HG03045 (cell line): ENCODE results near the gene KCNN3.

ENCODE experiments used
- ATAC-seq: cut with Tn5 transposase; IDR thresholded peaks from one replicate; pipeline ENCODE4 v1.9.1; 2021; ENCODE audit warnings: mild to moderate bottlenecking, moderate library complexity; ENCODE audit not compliant: unreplicated experiment

Gene KCNN3

DNA sequence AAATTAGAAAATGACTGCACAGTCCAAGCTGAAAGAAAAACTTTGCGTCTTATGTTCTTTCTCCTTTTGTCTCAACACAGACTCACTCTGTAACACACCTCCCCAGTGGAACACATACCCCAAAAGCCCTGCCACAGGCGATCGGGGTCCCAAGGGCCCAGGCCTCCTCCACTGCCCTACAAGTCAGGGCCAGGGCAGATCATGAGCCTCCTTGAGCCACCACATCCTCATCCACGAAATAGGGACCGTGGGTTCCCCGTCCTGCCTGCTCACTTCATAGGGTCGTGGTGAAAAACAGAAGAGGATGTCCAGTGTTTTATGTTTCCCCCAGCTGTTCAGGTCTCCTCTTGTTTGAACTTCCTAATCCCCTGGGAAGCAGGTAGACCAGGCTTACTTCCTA, 116.7 kb downstream of the KCNN3 start:
- ATAC-seq: no peak

DNA sequence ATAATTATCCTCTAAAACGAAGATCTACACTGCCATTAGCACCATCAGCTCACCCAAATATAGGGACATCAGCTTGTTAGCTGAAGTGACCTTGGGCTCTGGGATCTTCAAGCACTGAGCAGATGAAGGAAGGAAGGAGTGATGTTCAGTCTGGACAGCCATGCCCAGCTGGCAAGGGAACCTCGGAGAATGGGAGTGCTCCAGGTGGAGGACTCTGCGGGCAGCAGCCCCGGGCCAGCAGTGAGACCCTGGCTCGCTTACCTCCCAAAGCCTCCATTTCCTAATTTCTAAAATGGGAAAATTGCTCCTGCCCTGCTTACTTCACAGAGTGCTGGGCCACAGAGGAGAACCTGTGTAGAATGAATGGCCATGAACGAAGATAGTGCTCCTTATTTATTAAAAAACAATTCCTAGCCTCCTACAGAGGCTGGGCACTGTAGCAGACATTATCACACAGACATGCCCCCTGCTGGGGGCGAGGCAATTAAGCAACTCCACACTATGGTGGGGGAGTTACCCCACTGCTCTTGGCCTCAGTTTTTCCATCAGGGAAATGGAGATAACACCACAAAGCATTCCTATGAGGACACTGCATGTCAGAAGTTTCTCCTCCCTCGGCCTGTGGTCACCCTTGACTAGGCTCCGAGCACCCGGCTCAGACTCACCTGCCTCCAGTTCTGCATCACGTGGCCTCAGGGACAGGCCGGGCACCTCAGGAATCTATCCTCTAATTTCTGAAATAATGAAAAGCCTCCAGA, 117.6 kb downstream of the KCNN3 start:
- no peak for ATAC-seq

DNA sequence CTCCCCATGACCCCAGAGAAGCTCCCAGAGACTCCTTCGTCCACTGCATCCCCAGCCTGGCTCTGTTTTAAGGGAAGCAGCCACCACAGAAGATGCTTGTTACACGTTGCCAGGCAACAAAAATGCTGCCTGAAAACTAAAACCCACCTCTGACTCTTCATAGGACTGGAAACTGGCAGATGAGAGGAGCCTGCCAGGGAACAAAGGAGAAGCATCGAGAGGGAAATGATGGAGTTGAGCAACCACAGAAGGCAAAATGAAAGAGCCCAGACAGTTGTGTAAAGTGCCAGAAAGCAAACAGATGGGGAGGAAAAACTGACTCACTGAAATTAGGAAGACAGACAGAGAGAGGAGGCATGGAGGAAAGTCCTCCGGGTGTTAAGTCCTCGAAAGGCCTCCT, 118.4 kb downstream of the KCNN3 start:
- no peak for ATAC-seq

DNA sequence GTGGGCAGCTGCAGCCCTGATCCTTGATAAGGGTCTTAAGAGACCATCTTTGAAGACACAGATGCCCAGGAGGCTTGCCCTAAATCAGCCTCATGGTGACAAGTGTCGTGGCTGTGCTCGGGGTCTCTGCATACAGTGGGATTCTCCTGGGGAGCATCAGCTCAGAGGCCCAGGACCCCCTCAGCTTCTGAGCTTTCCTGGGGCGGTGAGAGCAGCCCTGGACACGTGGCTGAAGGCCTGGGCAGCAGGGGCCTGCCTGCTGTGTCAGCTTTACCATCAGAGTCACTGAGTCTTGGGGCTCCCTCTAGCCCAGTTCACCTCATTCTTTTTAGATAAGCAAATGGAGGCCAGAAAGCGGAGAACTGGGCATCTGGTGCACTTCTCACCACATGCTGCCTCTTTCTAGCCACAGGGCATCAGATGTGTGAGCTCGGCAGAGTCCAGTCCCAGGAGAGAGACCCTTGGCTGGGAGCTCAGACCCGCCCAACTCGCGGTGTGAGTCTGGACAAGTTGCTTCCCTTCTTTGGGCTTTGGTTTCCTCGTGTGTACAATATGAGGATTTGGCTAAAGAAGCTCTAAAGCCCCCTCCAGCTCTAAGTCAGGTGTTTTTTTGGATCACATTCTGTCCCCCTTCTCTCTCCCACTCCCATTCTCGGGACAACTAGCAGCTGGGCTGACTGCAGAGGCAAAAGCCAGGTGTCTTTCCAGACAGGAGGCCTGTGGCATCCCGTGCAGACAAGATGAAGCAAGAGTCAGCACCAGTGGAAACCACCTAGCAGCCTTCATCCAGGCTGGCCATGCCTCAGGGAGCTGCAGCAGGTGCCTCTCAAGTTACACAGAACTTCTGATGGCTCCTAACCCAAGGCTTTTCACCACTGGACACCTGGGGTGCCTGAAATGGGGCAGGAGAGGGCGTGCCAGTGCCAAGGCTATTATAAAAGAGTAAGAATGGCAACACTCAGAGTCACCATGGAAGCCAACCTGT, 119.1 kb downstream of the KCNN3 start:
- no peak for ATAC-seq

DNA sequence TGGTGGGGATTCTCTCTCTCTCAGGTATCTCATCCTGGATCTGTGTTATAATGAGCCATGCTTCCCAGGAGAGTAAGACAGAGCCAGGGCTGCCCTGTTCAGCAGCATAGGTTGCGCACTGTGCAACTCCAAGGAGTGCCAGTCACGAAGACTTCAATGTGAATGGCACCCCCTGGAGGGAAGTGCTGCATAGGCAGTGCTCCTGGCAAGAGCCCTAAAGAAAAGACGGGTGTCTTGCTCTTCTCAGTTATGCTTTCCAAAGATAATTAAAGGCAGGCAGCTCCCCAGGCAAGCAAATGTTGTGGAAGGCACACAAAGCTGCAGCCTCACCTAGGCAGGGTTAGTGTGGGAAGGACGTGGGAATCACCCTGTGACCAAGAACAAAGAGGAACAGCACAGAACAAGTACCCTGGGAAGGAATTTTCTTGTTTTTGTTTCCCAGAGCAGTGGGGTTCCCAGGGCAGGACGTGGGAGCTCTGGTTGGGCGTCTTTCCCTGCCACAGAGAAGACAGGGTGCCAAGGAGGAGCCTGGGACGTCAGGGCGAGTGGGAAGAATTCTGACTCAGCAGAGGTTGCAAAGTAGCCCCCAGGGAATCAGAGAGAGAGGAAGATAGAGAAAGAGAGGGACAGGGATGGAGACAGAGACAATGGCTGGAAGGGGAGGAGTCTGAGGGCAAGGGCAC, 120.9 kb downstream of the KCNN3 start:
- no peak for ATAC-seq

DNA sequence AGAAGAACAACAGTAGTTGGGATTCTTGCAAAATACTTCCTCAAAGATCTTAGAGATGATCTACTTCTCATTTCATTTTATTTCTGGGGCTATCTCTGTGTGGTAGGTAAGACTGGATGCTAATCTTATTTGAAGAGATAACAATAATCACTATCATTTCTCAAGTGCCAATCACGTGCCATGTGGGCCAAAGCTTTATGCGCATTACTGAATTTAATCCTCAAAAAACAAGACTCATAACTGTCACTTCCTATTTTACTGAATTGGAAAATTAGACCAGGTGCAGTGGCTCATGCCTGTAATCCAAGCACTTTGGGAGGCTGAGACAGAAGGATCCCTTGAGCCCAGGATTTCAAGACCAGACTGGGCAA, 121.7 kb downstream of the KCNN3 start:
- ATAC-seq: no peak

DNA sequence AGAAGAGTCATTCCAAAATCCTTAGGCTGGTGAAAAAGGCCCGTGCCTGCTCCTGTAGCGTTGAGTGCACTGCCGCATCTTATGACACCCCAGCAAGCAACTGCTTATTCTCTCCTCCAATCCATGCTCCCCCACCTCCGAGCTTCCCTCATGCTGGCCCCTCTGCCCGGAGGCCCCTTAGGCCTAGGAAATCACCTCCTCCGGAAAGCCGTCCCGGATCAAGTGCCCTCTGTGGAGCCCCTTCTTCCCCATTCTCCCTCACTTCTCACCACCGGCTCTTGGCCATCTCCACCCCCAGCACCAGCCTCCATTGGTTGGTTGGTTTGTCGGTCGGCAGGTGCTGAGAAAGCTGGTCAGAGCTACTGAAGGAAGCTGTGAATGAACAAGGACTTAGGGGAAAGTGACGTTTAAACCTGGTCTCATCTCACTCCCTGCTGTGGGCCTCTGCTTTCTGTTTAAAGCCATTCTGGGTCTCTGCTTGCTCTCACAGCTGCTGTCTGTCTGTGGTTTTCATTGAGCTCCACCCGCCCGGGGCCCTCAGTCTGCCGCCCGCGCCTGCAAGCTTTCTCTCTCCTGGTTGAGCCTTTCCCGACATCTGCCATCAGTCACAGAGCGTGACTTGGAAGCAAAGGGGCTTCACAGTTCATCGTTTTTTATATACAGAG, 122.2 kb downstream of the KCNN3 start:
- no peak for ATAC-seq

DNA sequence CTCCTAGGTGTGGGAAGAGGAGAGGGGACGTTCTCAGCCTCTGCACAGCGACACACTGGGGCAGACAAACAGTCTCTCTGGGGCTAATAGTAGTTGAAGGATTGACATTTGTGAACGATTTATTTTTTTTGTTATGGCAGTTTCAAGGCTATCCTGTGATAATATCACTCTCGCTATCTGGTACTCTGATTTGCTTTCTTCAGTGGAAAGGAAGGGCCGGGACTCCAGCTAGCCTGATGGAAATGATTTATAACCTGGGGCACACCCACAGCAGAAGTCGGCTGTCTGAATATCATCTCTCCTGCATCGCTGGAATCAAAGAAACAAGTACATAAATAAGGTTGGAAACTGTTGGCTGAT, 122.7 kb downstream of the KCNN3 start:
- ATAC-seq: no peak

DNA sequence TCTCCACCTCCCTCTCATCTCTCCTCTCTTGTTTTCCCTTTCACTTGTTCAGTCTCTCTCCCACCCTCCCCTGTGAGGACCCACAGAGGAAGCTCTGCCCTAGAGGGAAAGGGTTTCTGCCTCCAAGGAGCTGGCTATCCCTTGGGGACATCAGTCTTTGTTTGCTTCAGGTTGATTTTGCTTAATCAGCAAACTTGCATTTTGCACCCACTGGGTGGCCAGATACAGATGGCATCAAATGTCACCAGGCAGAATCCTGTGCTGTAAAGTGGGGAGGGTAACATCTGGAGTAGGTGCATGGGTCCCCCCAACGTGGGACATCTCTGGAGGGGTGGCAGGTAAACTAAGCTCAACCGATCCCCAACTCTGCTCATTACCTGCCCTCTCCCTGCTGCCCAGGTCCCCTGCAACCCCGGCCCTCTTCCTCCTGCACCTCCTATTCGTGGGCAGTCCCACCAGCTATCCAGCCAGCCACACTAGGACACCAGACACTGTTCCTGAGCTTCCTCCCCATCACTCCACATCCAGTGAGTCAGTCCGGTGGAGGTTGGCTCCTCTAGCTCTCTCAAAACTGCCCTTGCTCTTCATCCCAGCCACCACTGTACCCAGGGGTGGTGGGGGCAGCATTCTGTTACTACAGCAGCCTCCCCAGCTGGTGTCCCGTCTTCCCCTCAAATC, 123.3 kb downstream of the KCNN3 start:
- no peak for ATAC-seq

DNA sequence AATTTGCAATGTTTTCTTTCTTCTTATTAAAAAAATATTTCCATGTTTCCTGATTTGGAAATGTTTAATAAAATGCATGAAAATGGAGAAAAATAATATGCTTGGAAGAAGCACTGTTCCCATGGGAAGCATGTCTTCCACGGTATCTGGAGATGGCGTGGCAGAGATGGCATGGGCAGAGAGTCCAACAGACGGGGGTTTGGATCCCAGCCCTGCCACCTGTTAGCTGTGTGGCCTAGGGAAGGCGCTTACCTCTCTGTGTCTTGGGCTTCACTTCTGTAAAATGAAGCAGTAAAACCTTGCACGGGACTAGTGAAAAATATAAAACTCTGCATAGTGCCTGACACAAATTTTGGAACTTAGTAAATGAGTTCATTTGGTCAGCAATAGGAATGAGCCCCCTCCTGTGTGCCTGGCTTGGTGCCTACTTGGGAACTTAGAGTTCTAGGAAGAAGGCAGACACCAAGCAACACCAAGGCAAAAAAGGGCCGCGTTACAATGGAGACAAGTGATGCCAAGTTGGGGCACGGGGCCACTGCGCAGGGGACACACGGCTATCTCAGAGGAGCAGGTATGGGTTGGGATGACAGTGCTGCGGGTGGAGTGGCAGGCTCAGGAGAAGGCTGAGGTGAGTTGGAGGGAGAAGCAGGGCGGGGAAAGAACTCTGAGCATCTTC, 124.2 kb downstream of the KCNN3 start:
- ATAC-seq: no peak

DNA sequence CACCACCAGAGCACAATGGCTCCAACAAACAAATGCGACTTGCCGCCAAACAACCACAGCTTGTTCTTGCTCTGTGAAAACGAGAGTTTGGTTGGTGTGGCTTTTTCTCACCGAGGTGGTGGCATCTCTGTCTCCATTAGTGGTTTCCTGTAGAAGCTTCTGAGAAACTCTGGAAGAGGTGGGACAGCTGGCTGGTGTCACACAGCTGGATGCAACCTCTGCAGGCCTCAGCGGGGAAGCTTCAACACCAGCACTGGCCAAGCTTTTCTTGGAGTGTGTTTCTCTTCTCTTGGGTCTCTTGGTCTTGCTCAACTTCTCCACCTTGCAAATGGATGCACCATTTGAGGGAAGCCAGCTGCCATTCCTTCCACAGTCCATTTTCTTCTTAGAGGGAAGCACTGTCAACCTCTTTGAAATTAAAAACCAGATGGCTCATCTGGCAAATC, 124.8 kb downstream of the KCNN3 start:
- ATAC-seq: no peak

DNA sequence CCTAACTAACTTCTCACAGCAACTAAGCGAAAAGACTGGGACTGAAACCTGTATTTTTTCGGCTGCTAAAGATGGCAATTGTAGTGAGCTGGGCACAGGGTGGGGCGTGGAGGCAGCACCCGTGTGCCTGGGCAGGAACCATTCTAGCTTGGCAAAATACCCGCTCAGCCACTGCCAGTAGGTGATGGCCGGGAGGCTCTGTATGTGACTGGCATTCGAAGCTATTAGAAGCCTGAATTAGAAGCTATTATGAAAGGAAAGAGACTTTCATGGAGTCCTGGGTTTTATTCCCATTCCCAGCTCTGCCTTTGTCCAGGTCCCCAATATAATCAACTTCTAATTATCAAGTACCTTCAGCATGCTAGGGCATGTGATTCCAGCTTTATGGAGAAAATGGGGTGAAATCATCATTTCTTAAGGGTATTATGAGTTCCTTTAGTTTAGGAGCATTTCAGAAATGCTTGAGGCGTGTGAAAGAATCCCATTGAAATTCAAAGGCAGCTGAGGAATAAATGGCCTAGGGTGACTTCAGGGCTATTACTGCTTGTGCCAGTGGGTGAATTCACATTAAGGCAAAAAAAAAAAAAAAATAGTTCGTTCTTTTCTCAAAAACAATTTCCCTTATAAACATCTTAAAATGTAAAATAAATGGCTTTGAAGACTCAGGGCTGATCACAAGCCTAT, 125.6 kb downstream of the KCNN3 start:
- ATAC-seq: no peak

DNA sequence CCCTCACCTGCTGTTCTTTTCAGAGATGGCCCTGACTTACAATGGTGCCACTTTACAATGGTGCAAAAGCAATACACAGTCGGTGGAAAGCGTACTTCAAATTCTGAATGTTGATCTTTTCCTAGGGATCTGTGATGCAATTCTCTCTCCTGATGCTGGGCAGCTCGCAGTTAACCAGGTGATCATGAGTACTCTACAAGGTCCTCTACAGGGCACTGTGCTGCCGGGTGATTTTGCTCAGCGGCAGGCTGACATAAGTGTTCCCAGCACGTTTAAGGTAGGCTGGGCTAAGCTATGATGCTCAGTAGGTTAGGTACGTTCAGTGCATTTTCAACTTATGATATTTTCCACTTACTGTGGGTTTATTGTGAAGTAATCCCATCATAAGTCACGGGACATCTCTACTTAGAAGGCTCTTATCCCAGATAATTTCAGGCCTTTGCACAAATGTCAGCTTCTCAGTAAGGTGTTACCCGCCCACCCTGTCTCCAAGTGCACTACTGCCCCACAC, 126.5 kb downstream of the KCNN3 start:
- no peak for ATAC-seq

DNA sequence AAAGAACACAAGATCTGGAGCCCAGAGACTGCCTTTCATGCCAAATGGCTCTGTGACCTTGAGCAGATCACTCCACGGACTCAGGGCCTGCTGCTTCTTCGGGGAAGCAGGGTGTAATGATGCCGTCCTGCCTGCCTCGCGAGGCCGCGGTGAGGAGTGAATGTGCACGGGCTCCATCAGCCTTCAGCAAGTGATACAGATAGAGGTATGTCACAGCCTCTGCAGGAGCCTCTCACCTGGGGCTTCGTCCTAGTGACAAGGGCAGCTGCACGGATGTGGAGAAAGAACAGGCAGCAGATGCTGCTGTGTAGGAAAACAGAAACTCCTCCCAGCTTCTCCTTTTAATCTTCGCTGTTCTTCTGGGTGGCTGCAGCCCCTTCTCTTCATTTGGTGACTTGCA, 127.5 kb downstream of the KCNN3 start:
- ATAC-seq: no peak

DNA sequence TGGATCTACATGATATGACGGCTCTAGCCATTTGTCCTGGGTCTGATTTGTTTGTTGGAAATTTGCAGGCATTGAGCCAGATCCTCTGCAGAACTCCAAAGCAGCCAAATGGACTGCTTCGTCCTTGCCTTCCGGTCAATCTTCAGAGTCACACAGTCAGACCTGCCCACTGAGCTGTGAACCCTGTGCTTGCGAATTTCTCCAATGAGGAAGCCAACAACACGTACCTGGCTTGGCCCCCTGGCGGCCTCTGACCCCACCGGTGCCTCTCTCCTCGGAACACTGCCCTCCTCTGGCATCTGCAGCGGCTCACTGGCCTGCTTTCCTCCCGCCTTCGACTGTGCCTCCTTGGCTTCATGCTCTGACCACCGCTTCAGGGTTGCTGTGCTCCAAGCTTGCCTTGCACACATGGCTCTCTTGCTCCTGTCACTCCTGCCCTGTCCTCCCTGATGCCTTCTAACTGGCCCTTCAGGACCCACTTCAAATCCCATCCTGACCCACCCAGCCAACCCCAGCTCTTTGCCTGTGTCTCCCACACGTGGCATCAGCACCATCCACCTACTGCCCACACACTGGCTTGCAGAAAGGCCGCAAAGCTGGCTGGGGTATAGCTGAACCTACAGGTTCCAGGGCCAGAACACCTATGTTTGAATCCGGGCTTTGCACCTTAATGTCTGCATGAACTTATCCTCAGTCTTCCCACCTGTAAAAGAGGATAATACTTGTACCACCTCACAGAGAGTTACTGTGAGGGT, 128.2 kb downstream of the KCNN3 start:
- no peak for ATAC-seq

DNA sequence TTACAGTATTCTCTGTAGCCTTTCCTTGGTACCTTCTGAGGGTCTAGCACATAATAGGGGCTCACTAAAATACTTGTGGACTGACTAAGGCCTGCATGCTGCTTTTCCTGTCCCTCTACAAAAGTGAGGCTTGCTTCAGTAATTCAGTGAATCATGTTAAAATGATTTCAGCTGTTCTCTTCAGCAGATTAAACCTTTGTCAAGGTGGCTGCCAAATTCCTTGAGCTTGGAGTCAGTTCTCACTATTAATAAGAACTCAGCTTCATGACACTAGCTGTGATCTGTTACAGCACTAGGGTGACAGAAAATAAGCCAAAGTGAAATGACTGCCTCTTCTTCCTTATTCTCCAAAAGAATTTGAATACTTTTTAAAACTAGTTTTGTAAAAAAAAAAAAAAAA, 128.8 kb downstream of the KCNN3 start:
- ATAC-seq: no peak

DNA sequence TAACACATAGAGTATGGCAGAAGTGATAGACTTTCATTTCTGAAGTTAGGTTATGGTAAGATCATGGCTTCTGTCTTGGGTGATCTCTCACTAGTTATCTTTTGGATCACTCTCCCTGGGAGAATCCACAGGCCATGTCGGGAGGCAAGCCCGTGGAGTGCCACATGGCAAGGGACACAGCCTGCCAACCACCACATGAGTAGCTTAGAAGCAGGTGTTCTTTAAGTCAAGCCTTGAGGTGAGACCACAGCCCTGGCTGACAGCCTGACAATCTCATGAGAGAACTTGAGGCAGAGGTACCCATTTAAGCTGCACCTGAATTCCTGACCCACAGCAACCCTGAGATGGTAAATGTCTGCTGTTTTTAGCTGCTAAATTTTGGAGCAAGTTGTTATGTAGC, 130.4 kb downstream of the KCNN3 start:
- ATAC-seq: no peak

DNA sequence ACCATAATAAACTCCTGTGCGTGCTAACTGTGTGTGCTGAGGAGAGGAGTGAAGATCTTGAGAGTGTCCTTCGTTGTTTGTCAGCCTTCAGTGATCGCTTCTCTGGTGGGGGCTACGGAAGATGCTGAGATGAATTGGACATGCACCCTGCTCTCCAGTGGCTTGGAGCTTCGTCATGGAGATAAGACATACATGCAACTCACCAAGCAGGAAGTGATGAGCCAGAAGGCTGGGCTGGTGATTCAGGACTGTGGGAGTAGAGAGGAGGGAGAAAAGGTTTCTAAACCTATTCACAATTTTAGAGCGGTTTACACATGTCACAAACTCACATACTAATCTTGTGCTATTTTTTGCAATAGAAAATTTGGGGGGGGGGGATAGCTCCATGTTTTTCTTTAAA, 133.2 kb downstream of the KCNN3 start:
- ATAC-seq: no peak

DNA sequence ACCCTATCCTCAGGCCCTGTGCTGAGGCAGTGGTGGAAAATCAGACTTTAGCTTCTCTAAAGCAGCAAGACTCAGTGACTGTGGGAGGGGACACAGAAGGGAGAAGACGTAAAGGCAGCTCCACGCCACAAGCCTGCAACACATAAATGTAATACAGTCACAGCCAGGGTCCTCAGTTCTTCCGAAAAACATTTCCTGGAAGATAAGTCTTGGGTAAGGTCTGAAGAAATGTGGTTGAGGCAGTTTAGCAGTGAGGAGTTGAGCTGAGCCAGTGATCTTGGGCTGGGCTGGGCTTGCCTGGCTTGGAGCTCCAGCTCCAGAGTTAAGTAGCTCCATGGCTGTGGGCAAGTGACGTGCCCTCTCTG, 134.3 kb downstream of the KCNN3 start:
- no peak for ATAC-seq
